Endodermal cell (in vitro differentiated cells): Measurements from ENCODE around the gene PRKAG2. TPM values are rescaled to one million over a fixed set of nuclear protein-coding genes. Genes with fewer than 3 reads are reported as not detected.

Source experiments
- DNase-seq: peaks from one replicate; pipeline ENCODE4 v3.0.0-alpha.2; 2017
- H3K27ac ChIP-seq: 2 replicates; pipeline ENCODE4 v1.5.1; 2013; ENCODE audit warnings: mild to moderate bottlenecking, low read depth, low read length, moderate library complexity
- H3K27me3 ChIP-seq: 2 replicates; pipeline ENCODE4 v1.6.1; 2013; ENCODE audit warnings: mild to moderate bottlenecking, low read length, moderate library complexity; ENCODE audit not compliant: insufficient read depth, control insufficient read depth, poor library complexity, severe bottlenecking
- H3K36me3 ChIP-seq: 2 replicates; pipeline ENCODE4 v1.7.0; 2013; ENCODE audit warnings: mild to moderate bottlenecking, low read length, moderate library complexity; ENCODE audit not compliant: control insufficient read depth, insufficient read depth
- H3K4me1 ChIP-seq: one replicate; pipeline ENCODE4 v1.7.0; 2013; ENCODE audit warnings: low read length; ENCODE audit not compliant: control insufficient read depth, insufficient read depth
- H3K4me3 ChIP-seq: 2 replicates; pipeline ENCODE4 v1.5.1; 2013; ENCODE audit warnings: mild to moderate bottlenecking, low read length, moderate library complexity
- H3K9ac ChIP-seq: 2 replicates; pipeline ENCODE4 v1.6.1; 2013; ENCODE audit warnings: mild to moderate bottlenecking, low read length, moderate library complexity; ENCODE audit not compliant: poor library complexity, severe bottlenecking; ENCODE audit errors: extremely low read depth
- H3K9me3 ChIP-seq: 2 replicates; pipeline ENCODE4 v1.6.1; 2013; ENCODE audit warnings: mild to moderate bottlenecking, low read length, moderate library complexity; ENCODE audit not compliant: control insufficient read depth
- H3K27ac Mint-ChIP-seq: 2 replicates; pipeline ENCODE4 v1.8.0; 2020; ENCODE audit warnings: mixed read lengths
- H3K27me3 Mint-ChIP-seq: 2 replicates; pipeline ENCODE4 v1.8.0; 2021; ENCODE audit warnings: mild to moderate bottlenecking, mixed read lengths; ENCODE audit not compliant: insufficient read depth
- H3K36me3 Mint-ChIP-seq: 2 replicates; pipeline ENCODE4 v1.8.0; 2020; ENCODE audit warnings: low read depth, mixed read lengths
- H3K4me1 Mint-ChIP-seq: 2 replicates; pipeline ENCODE4 v1.8.0; 2020; ENCODE audit warnings: mixed read lengths
- H3K4me3 Mint-ChIP-seq: 2 replicates; pipeline ENCODE4 v1.8.0; 2020; ENCODE audit warnings: mild to moderate bottlenecking, moderate library complexity, mixed read lengths
- H3K9me3 Mint-ChIP-seq: 2 replicates; pipeline ENCODE4 v1.8.0; 2020; ENCODE audit warnings: mild to moderate bottlenecking, mixed read lengths
- CTCF ChIP-seq: fragments of 200-600 bp; sonication (generic); conservative IDR thresholded peaks from 2 replicates; pipeline ENCODE4 v1.5.0; 2021; ENCODE audit warnings: antibody characterized with exemption, mild to moderate bottlenecking
- WGBS, 2 experiments: methylation state at CpG; one replicate each; pipeline versions ENCODE4 v1.1.5 to v1.1.7; 2013; ENCODE audit warnings: missing lambda C conversion rate in 2 of 2, mixed read lengths in 1 of 2; ENCODE audit not compliant: insufficient coverage in 1 of 2, insufficient read length in 1 of 2; 5-methylcytosine and 5-hydroxymethylcytosine counted together
- total RNA-seq, 2 donors: library from RNA; stranded (reverse); fragmentation: NEBNext Ultra II Directional in 1 of 2; extraction: Animal tissue kit (Norgen Biotek cat#: 25700) in 1 of 2; gene quantifications; 2 replicates in 1 of 2; 3 replicates in 1 of 2; pipeline ENCODE4 v1.2.1, GENCODE V29; 2021

Gene PRKAG2
- total RNA-seq, 2 donors from 2014 or later: 17.2 to 20.7 TPM

- 95 to 99% methylated on average over 7 to 9 of the region's 9 CpGs for WGBS, 2 experiments
These were observed 311.4 kb downstream of the PRKAG2 start for GRCh38 chr7:151565541-151565940.

DNA sequence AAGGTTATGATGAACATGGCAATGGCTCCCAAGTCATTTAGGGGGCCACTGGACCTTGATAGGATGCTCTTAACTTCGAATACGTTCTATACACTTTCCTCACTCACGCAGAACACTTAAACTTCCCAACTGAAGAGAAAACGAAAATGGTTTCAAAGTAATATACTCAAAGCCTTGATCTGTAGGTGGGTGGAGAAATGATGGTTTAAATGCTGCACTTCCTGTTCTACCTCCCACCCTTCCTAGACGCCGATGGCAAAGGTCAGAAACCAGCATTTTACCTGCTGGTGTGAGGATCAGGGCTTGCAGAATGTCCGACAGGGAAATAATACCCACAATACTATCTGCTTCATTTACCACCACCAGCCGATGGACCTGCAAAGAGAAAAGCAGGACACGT lies 316.7 kb downstream of the PRKAG2 start:
- no peaks in the 10 kb centered on the region for H3K27me3 Mint-ChIP-seq
- H3K27ac Mint-ChIP-seq: no peak overlapping the region
- Histone ChIP-seq H3K4me3 (no peak overlapping the region), H3K9ac (no peak overlapping the region), H3K36me3 (peaks cover 54% of the 10 kb centered on the region), H3K27me3 (no peaks in the 10 kb centered on the region), H3K4me1 (no peaks in the 10 kb centered on the region), H3K27ac (no peak overlapping the region), H3K9me3 (no peaks in the 10 kb centered on the region)
- no peak overlapping the region for H3K4me3 Mint-ChIP-seq
- no peak for DNase-seq
- TF ChIP-seq CTCF: no peak
- H3K36me3 Mint-ChIP-seq: peaks cover 30% of the 10 kb centered on the region
- no peaks in the 10 kb centered on the region for H3K4me1 Mint-ChIP-seq
- no peaks in the 10 kb centered on the region for H3K9me3 Mint-ChIP-seq
- WGBS, 2 experiments: 95% methylated on average over 9 of the region's 9 CpGs; no CpG with 5 or more reads in 1 of the 2 experiments

More at GRCh38 chr7:151565541-151565940, 311.4 kb downstream of the PRKAG2 start:
- no peak for TF ChIP-seq CTCF
- Histone ChIP-seq H3K4me1 (no peaks in the 10 kb centered on the region), H3K27me3 (no peaks in the 10 kb centered on the region), H3K9me3 (no peaks in the 10 kb centered on the region), H3K36me3 (peaks cover 41% of the 10 kb centered on the region), H3K4me3 (no peak overlapping the region), H3K27ac (no peak overlapping the region), H3K9ac (no peak overlapping the region)
- no peak overlapping the region for H3K4me3 Mint-ChIP-seq
- no peaks in the 10 kb centered on the region for H3K4me1 Mint-ChIP-seq
- H3K27me3 Mint-ChIP-seq: no peaks in the 10 kb centered on the region
- no peak overlapping the region for H3K27ac Mint-ChIP-seq
- no peaks in the 10 kb centered on the region for H3K9me3 Mint-ChIP-seq
- no peak for DNase-seq
- peaks cover 14% of the 10 kb centered on the region for H3K36me3 Mint-ChIP-seq

GRCh38 chr7:151559557-151560183 lies 317.2 kb downstream of the PRKAG2 start:
- Mint-ChIP-seq H3K9me3 (no peaks in the 10 kb centered on the region), H3K4me1 (no peaks in the 10 kb centered on the region), H3K36me3 (peaks cover 30% of the 10 kb centered on the region), H3K27ac (no peak overlapping the region), H3K27me3 (no peaks in the 10 kb centered on the region), H3K4me3 (no peak overlapping the region)
- TF ChIP-seq CTCF: no peak
- Histone ChIP-seq H3K4me3 (no peak overlapping the region), H3K36me3 (peaks cover 51% of the 10 kb centered on the region), H3K27ac (no peak overlapping the region), H3K9ac (no peak overlapping the region), H3K4me1 (no peaks in the 10 kb centered on the region), H3K9me3 (no peaks in the 10 kb centered on the region), H3K27me3 (no peaks in the 10 kb centered on the region)
- no peak for DNase-seq
- WGBS, 2 experiments: 92 to 100% methylated on average over 2 to 5 of the region's 5 CpGs
